Stomach (tissue), 4 donors: ENCODE measurements around the gene SPINK1.

Experiments
- CTCF ChIP-seq, 7 experiments: fragments of 450-650 bp in 4 of 7; fragments of 200-600 bp in 3 of 7; sonication (generic) in 3 of 7; IDR thresholded peaks; one replicate each; pipeline ENCODE4 v1.5.1; 2016 to 2019; ENCODE audit warnings: antibody characterized with exemption in 7 of 7, control low read depth in 2 of 7, mild to moderate bottlenecking in 1 of 7
- POLR2A ChIP-seq, 4 donors: fragments of 450-650 bp; IDR thresholded peaks; one replicate each; pipeline ENCODE4 v1.6.1; 2016; ENCODE audit warnings: antibody characterized with exemption in 4 of 4, control low read depth in 2 of 4, mild to moderate bottlenecking in 1 of 4, moderate library complexity in 1 of 4
- POLR2AphosphoS5 ChIP-seq, 3 donors: sonication (generic); formaldehyde crosslinking; IDR thresholded peaks; one replicate each; pipeline ENCODE4 v1.6.1; 2016; ENCODE audit warnings: antibody characterized with exemption in 3 of 3

DNA sequence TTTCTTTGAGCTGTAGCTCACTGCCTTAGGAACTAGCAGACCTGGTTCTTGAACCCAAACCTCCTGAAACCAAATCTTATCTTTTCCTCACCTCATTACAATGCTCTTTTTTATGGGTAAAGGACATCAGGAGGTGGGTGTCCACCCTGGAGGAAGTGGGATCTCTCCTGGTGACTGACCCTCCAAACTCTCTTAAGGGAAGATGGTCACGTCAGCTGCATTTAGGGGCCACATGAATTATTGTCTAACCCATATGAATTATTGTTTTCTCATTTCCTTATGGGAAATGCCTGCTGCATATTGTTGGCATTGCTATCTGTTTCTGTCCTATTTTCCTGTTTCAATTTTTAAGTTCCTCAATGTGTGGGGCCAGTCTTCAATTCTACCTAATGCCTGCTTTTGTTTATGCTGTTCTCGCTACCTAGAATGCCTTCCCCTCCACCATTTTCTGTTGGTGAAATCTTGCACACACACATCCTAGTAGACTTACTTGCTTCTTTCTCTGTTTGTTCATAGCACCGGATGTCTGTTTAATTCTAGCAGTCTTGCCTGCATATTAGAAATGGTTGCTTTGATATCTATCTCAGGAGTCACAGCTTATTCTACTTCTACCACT, 22.0 kb upstream of the SPINK1 start:
- TF ChIP-seq CTCF (IDR thresholded peaks at IDR 0.05) = no peak
- no peak for TF ChIP-seq POLR2A (IDR thresholded peaks at IDR 0.05)
- TF ChIP-seq POLR2AphosphoS5 (IDR thresholded peaks at IDR 0.05) = no peak
